IMR-90 (cell line): ENCODE data around the gene KIF1B. TPM values are rescaled to one million over a fixed set of nuclear protein-coding genes. Genes with fewer than 3 reads are reported as not detected.

Experiments used
- ATAC-seq: fragments of 200-7000 bp; cut with Tn5 transposase; 2 replicates; pipeline ENCODE4 v1.9.1; 2020; ENCODE audit warnings: low read depth, mild to moderate bottlenecking, moderate library complexity
- BruUV-seq: library from RNA; stranded (reverse); fragments of 400-500 nt; replicated peaks from 2 replicates; lab custom pipeline; 2021; lab: Mats Ljungman, UMichigan
- CTCF ChIA-PET: fragments of 300-600 bp; formaldehyde crosslinking; extraction: SDS; loops from one replicate; lab custom pipeline; 2021; ENCODE audit warnings: antibody characterized with exemption; lab: Yijun Ruan, JAX
- POLR2A ChIA-PET: fragments of 300-600 bp; sonication (Branson Sonifier 250); formaldehyde crosslinking; loops from one replicate; lab custom pipeline; 2022; ENCODE audit warnings: antibody characterized with exemption; ENCODE audit not compliant: unreplicated experiment; lab: Charles Lee
- DNase-seq: peaks from one replicate; pipeline ENCODE4 v3.0.0; 2013
- H2AFZ ChIP-seq: replicated peaks from 2 replicates; pipeline ENCODE3; 2013; ENCODE audit warnings: low read length, mild to moderate bottlenecking; ENCODE audit not compliant: poor library complexity
- H2AK5ac ChIP-seq: 2 replicates; pipeline ENCODE4 v1.6.1; 2013; ENCODE audit warnings: low read depth, low read length, inconsistent platforms
- H2AK9ac ChIP-seq: replicated peaks from 2 replicates; pipeline ENCODE3; 2013; ENCODE audit warnings: mild to moderate bottlenecking, low read depth, low read length, moderate library complexity; ENCODE audit not compliant: poor library complexity
- H2BK120ac ChIP-seq: 2 replicates; pipeline ENCODE4 v1.6.1; 2013; ENCODE audit warnings: low read depth, low read length, inconsistent platforms
- H2BK15ac ChIP-seq: 3 replicates; pipeline ENCODE4 v1.6.1; 2013; ENCODE audit warnings: low read depth, low read length, inconsistent platforms
- H2BK20ac ChIP-seq: 2 replicates; pipeline ENCODE4 v1.6.1; 2013; ENCODE audit warnings: low read depth, mild to moderate bottlenecking, inconsistent platforms, low read length, moderate library complexity
- H2BK5ac ChIP-seq: 2 replicates; pipeline ENCODE4 v1.6.1; 2013; ENCODE audit warnings: mild to moderate bottlenecking, low read depth, low read length, inconsistent platforms; ENCODE audit not compliant: poor library complexity, severe bottlenecking
- H3K14ac ChIP-seq: replicated peaks from 2 replicates; pipeline ENCODE4 v1.6.1; 2013; ENCODE audit warnings: low read depth, low read length, inconsistent platforms
- H3K18ac ChIP-seq: 2 replicates; pipeline ENCODE4 v1.6.1; 2013; ENCODE audit warnings: low read depth, low read length, control low read depth
- H3K23ac ChIP-seq: 2 replicates; pipeline ENCODE4 v1.6.1; 2013; ENCODE audit warnings: low read depth, low read length, inconsistent platforms
- H3K27ac ChIP-seq: 2 replicates; pipeline ENCODE4 v1.5.1; 2013; ENCODE audit warnings: mild to moderate bottlenecking, control low read depth, low read length; ENCODE audit not compliant: insufficient read depth
- H3K27me3 ChIP-seq: 2 replicates; pipeline ENCODE4 v1.6.1; 2013; ENCODE audit warnings: low read length; ENCODE audit not compliant: control insufficient read depth, insufficient read depth
- H3K36me3 ChIP-seq: 2 replicates; pipeline ENCODE4 v1.6.1; 2013; ENCODE audit warnings: low read length, mixed read lengths; ENCODE audit not compliant: control insufficient read depth, insufficient read depth
- H3K4ac ChIP-seq: 2 replicates; pipeline ENCODE4 v1.6.1; 2013; ENCODE audit warnings: low read depth, low read length, inconsistent platforms
- H3K4me1 ChIP-seq: 2 replicates; pipeline ENCODE4 v1.6.1; 2013; ENCODE audit warnings: low read length, mixed read lengths; ENCODE audit not compliant: control insufficient read depth, insufficient read depth
- H3K4me2 ChIP-seq: 2 replicates; pipeline ENCODE4 v1.6.1; 2013; ENCODE audit warnings: low read depth, mild to moderate bottlenecking, control low read depth, low read length, moderate library complexity
- H3K4me3 ChIP-seq: 2 replicates; pipeline ENCODE4 v1.5.1; 2013; ENCODE audit warnings: low read depth, mild to moderate bottlenecking, control low read depth, low read length, moderate library complexity; ENCODE audit not compliant: insufficient read depth
- H3K56ac ChIP-seq: 2 replicates; pipeline ENCODE4 v1.6.1; 2013; ENCODE audit warnings: low read length, inconsistent platforms; ENCODE audit not compliant: insufficient read depth; ENCODE audit errors: extremely low read depth
- H3K79me1 ChIP-seq, 2 experiments: 2 replicates each; pipeline ENCODE4 v1.6.1; 2013; ENCODE audit warnings: low read length in 2 of 2, inconsistent platforms in 1 of 2, low read depth in 1 of 2
- H3K9ac ChIP-seq: 2 replicates; pipeline ENCODE4 v1.6.1; 2013; ENCODE audit warnings: low read depth, low read length, control low read depth
- H3K9me1 ChIP-seq: 2 replicates; pipeline ENCODE4 v1.6.1; 2013; ENCODE audit warnings: low read length, inconsistent platforms; ENCODE audit not compliant: insufficient read depth
- H3K9me3 ChIP-seq: 2 replicates; pipeline ENCODE4 v1.6.1; 2013; ENCODE audit warnings: low read length; ENCODE audit not compliant: control insufficient read depth, insufficient read depth
- H4K20me1 ChIP-seq: 2 replicates; pipeline ENCODE4 v1.6.1; 2013; ENCODE audit warnings: low read length, inconsistent platforms; ENCODE audit not compliant: insufficient read depth
- H4K5ac ChIP-seq: 2 replicates; pipeline ENCODE4 v1.6.1; 2013; ENCODE audit warnings: mild to moderate bottlenecking, low read depth, low read length, control low read depth
- H4K8ac ChIP-seq, 2 experiments: 2 replicates each; pipeline ENCODE4 v1.6.1; 2013; ENCODE audit warnings: low read depth in 2 of 2, low read length in 2 of 2, control low read depth in 1 of 2, inconsistent platforms in 1 of 2
- H4K91ac ChIP-seq: 2 replicates; pipeline ENCODE4 v1.6.1; 2013; ENCODE audit warnings: low read depth, low read length, inconsistent platforms; ENCODE audit not compliant: insufficient read depth
- ELK1 ChIP-seq: fragments of 150-350 bp; IDR thresholded peaks from 2 replicates; pipeline ENCODE4 v1.6.1; 2016; ENCODE audit warnings: low read depth, mild to moderate bottlenecking, low read length, moderate library complexity, borderline replicate concordance
- FOS ChIP-seq: fragments of 150-350 bp; IDR thresholded peaks from 2 replicates; pipeline ENCODE4 v1.6.1; 2016; ENCODE audit warnings: low read depth, low read length
- RAD21 ChIP-seq: IDR thresholded peaks from 2 replicates; pipeline ENCODE4 v1.6.1; 2012; ENCODE audit warnings: low read length, improper control_type of control experiment
- SMC3 ChIP-seq: fragments of 150-350 bp; IDR thresholded peaks from 2 replicates; pipeline ENCODE4 v1.6.1; 2016; ENCODE audit warnings: low read depth, mild to moderate bottlenecking, antibody characterized with exemption, low read length, moderate library complexity
- WGBS, 2 experiments: methylation state at CpG; one replicate each; pipeline versions ENCODE4 v1.1.5 to v1.1.7; 2013; ENCODE audit warnings: missing lambda C conversion rate in 2 of 2; ENCODE audit not compliant: insufficient read length in 1 of 2; ENCODE audit errors: extremely low coverage in 2 of 2; 5-methylcytosine and 5-hydroxymethylcytosine counted together
- dilution Hi-C: fragments of 300-500 bp; cut with HindIII; formaldehyde crosslinking; loops from one replicate; pipeline ENCODE4 v1.14.3; 2018; ENCODE audit warnings: low sequenced_read_pairs; ENCODE audit not compliant: unreplicated experiment
- in situ Hi-C: fragments of 300-500 bp; cut with MboI; formaldehyde crosslinking; loops from 3 replicates; pipeline ENCODE4 v1.14.3; 2019; ENCODE audit warnings: low sequenced_read_pairs, inconsistent platforms, mixed read lengths
- intact Hi-C: fragments of 100-400 bp; cut with micrococcal nuclease; formaldehyde crosslinking; loops from 2 replicates; pipeline ENCODE4 v1.10.0; 2022
- polyA plus RNA-seq, 3 experiments: library from polyadenylated mRNA; depleted of rRNA; stranded (reverse); fragments of >200 nt; gene quantifications; 2 replicates each; pipeline ENCODE4 v1.2.3, GENCODE V29; 2012; ENCODE audit warnings: low replicate concordance in 1 of 3
- total RNA-seq: library from RNA; depleted of rRNA; stranded (reverse); fragments of >200 nt; gene quantifications from 2 replicates; pipeline ENCODE4 v1.2.3, GENCODE V29; 2012

Gene KIF1B
- total and polyA plus RNA-seq, 2 of the 4 experiments (the other 2 are of a cell fraction): 13.0 to 21.1 TPM

- no peak overlapping the region for H3K56ac ChIP-seq
- no peak overlapping the region for H3K9ac ChIP-seq
- no peak overlapping the region for H4K8ac ChIP-seq
- no peak overlapping the region for H4K91ac ChIP-seq
- H3K9me1 ChIP-seq: peaks cover 1% of the 10 kb centered on the region
- in situ Hi-C loops (no loop called here), dilution Hi-C loops (no loop called here), intact Hi-C loops (no loop called here)
- no peak overlapping the region for H2AFZ ChIP-seq
- no TSS peak for BruUV-seq
- H2BK120ac ChIP-seq: no peak overlapping the region
- ATAC-seq: no peak
- no peaks in the 10 kb centered on the region for H3K4me1 ChIP-seq
- no peak overlapping the region for H3K23ac ChIP-seq
- ChIA-PET CTCF (no interaction called here), POLR2A (no interaction called here)
- H2BK5ac ChIP-seq: no peak overlapping the region
- no peak overlapping the region for H2BK20ac ChIP-seq
- no peak overlapping the region for H2AK9ac ChIP-seq
- H3K18ac ChIP-seq: no peak overlapping the region
- no peak overlapping the region for H3K14ac ChIP-seq
- no peaks in the 10 kb centered on the region for H4K20me1 ChIP-seq
- H3K4ac ChIP-seq: no peak overlapping the region
- no peak overlapping the region for H2AK5ac ChIP-seq
- no peak overlapping the region for H3K27ac ChIP-seq
- H3K4me2 ChIP-seq: no peak overlapping the region
- WGBS, 2 experiments: no CpG with 5 or more reads among the region's 1 CpG
- H3K4me3 ChIP-seq: no peak overlapping the region
- peaks cover 37% of the 10 kb centered on the region for H3K36me3 ChIP-seq
- H3K9me3 ChIP-seq: no peaks in the 10 kb centered on the region
- TF ChIP-seq ELK1: no peak
- TF ChIP-seq RAD21: no peak
- TF ChIP-seq SMC3: no peak
- no peak for TF ChIP-seq FOS
- H2BK15ac ChIP-seq: no peak overlapping the region
- DNase-seq: no peak
- H3K79me1 ChIP-seq: peaks cover 14 to 18% of the 10 kb centered on the region in 2 experiments
- no peak overlapping the region for H4K5ac ChIP-seq
- no peaks in the 10 kb centered on the region for H3K27me3 ChIP-seq
Observed at GRCh38 chr1:10299151-10299550, 88.8 kb downstream of the KIF1B start.
